ENCODE data around the gene ENOX1. TPM values are rescaled to one million over a fixed set of nuclear protein-coding genes. Genes with fewer than 3 reads are reported as not detected.

The ENOX1 gene
- total and polyA plus RNA-seq, 2 of the 8 experiments (the other 6 are each of a cell fraction or from before 2014, with no cell fraction given), result 0.23 to 0.37 TPM

GRCh38 chr13:43755844-43756243, 30.9 kb downstream of the ENOX1 start:
- H3K4me2 ChIP-seq (ENCODE audit: insufficient read depth in 1 of 2, low read depth in 2 of 2, low read length in 2 of 2), result no peak overlapping the region
- H3K4me1 ChIP-seq (replicated peaks in 1 of 4; ENCODE audit: control insufficient read depth in 3 of 4, insufficient read depth in 4 of 4, low read length in 3 of 4), result no peaks in the 10 kb centered on the region
- no peaks in the 10 kb centered on the region for H3K27me3 ChIP-seq (replicated peaks in 1 of 4; ENCODE audit: control insufficient read depth in 3 of 4, extremely low read depth in 1 of 4, insufficient read depth in 3 of 4, low read length in 3 of 4)
- DNase-seq (ENCODE audit: low read depth in 1 of 2, low spot score in 2 of 2), result no peak
- no peak overlapping the region for H3K9ac ChIP-seq (replicated peaks in 1 of 4; ENCODE audit: extremely low read depth in 1 of 4, low read depth in 3 of 4, low read length in 3 of 4)
- no peak overlapping the region for H4K8ac ChIP-seq (ENCODE audit: extremely low read depth, insufficient read depth, low read length)
- H2BK15ac ChIP-seq (ENCODE audit: low read length), result no peak overlapping the region
- H2BK12ac ChIP-seq (ENCODE audit: low read depth, low read length), result no peak overlapping the region
- H2AFZ ChIP-seq (ENCODE audit: low read length), result no peak overlapping the region
- H2BK120ac ChIP-seq (replicated peaks; ENCODE audit: low read depth, low read length), result no peak overlapping the region
- H2BK5ac ChIP-seq (ENCODE audit: low read depth, low read length), result no peak overlapping the region
- no peaks in the 10 kb centered on the region for H3K79me2 ChIP-seq (ENCODE audit: control insufficient read depth in 1 of 2, insufficient read depth in 2 of 2, low read length in 2 of 2)
- no peak overlapping the region for H3K14ac ChIP-seq (ENCODE audit: insufficient read length)
- no peak overlapping the region for H3K4ac ChIP-seq (replicated peaks; ENCODE audit: insufficient read length, low read depth, low read length)
- no peaks in the 10 kb centered on the region for H4K20me1 ChIP-seq (replicated peaks in 1 of 2; ENCODE audit: control insufficient read depth in 1 of 2, insufficient read depth in 2 of 2, low read length in 2 of 2)
- no peak overlapping the region for H4K5ac ChIP-seq (ENCODE audit: insufficient read length, low read depth, low read length)
- H3K79me1 ChIP-seq (ENCODE audit: low read depth, low read length), result no peaks in the 10 kb centered on the region
- no peak overlapping the region for H3K27ac ChIP-seq (ENCODE audit: low read depth, low read length)
- no peak overlapping the region for H3K4me3 ChIP-seq (ENCODE audit: extremely low read depth in 1 of 4, insufficient read depth in 2 of 4, low read depth in 3 of 4, low read length in 4 of 4)
- no peak overlapping the region for H4K91ac ChIP-seq (replicated peaks; ENCODE audit: insufficient read length, low read length)
- 82% methylated on average over 1 of the region's 1 CpG; no CpG with 5 or more reads in 1 of the 2 experiments for WGBS, 2 experiments (ENCODE audit: extremely low coverage in 1 of 2, insufficient coverage in 1 of 2, insufficient read length in 1 of 2, insufficient replicate concordance in 2 of 2, low coverage in 1 of 2, low lambda C conversion rate in 2 of 2, missing lambda C conversion rate in 1 of 2)
- H2BK20ac ChIP-seq (ENCODE audit: low read length), result no peak overlapping the region
- H3K23ac ChIP-seq (ENCODE audit: insufficient read length), result no peak overlapping the region
- ChIA-PET CTCF (ENCODE audit: partially characterized antibody) (interaction anchor here (0.5 to 0.9 kb wide), 2 partner anchors 11 to 114 kb away, joined by 3 to 6 read pairs; no protein-coding TSS in a partner anchor), POLR2A (ENCODE audit: partially characterized antibody) (interaction anchor here (1.0 kb wide), 1 partner anchor 9 kb away, joined by 3 read pairs; no protein-coding TSS in a partner anchor)
- H3K56ac ChIP-seq (replicated peaks; ENCODE audit: insufficient read length, low read depth, low read length), result no peak overlapping the region
- no peaks in the 10 kb centered on the region for H3K23me2 ChIP-seq (ENCODE audit: low read depth, low read length)
- FAIRE-seq, result no peak
- H3K36me3 ChIP-seq (ENCODE audit: control insufficient read depth in 2 of 4, insufficient read depth in 4 of 4, low read length in 3 of 4), result no peaks in the 10 kb centered on the region
- no peak overlapping the region for H3K18ac ChIP-seq (ENCODE audit: extremely low read depth, low read length)
- no peaks in the 10 kb centered on the region for H3K9me3 ChIP-seq (ENCODE audit: insufficient read depth in 2 of 2, low read depth in 1 of 2, low read length in 1 of 2)
- H2AK5ac ChIP-seq (ENCODE audit: low read depth, low read length), result no peak overlapping the region
- TF ChIP-seq ATF2 (IDR thresholded peaks at IDR 0.05; ENCODE audit: low read length) (no peak), ZNF274 (IDR thresholded peaks at IDR 0.05; ENCODE audit: borderline replicate concordance, extremely low read depth, low read length) (no peak), ATF3 (IDR thresholded peaks at IDR 0.05; ENCODE audit: insufficient read depth, low read depth, low read length) (no peak), SP1 (IDR thresholded peaks at IDR 0.05; ENCODE audit: low read depth, low read length) (no peak), KDM5A (IDR thresholded peaks at IDR 0.05; ENCODE audit: low read length) (no peak), RAD21 (IDR thresholded peaks at IDR 0.05 in 1 of 2, conservative IDR thresholded peaks at IDR 0.05 in 1 of 2; ENCODE audit: low read depth in 2 of 2, low read length in 2 of 2) (no peak), RFX5 (IDR thresholded peaks at IDR 0.05; ENCODE audit: borderline replicate concordance, low read depth, low read length) (no peak), EZH2 (IDR thresholded peaks at IDR 0.05; ENCODE audit: low read depth, low read length, severe bottlenecking) (no peak), CHD2 (IDR thresholded peaks at IDR 0.05; ENCODE audit: low read length) (no peak), POLR2A (IDR thresholded peaks at IDR 0.05; ENCODE audit: control extremely low read depth in 1 of 2, low read depth in 2 of 2, low read length in 2 of 2) (no peak), TCF12 (IDR thresholded peaks at IDR 0.05; ENCODE audit: low read depth, low read length) (no peak), TAF1 (IDR thresholded peaks at IDR 0.05; ENCODE audit: low read depth, low read length) (no peak), GTF2F1 (IDR thresholded peaks at IDR 0.05; ENCODE audit: borderline replicate concordance, low read depth, low read length) (no peak)

All from H1 (cell line).